T-helper 1 cell treated with Interleukin-12 subunit alpha and Interleukin-12 subunit beta and Interleukin-4 antibody, amounts not matched to agents 30 ng/mL and 1 ng/mL, for 36 hours (primary cell): ENCODE results near the gene ACAD10. TPM values are rescaled to one million over a fixed set of nuclear protein-coding genes. Genes with fewer than 3 reads are reported as not detected.
"Not testable (repeated sequence)": the region's sequence is repeated elsewhere in the genome, so short reads cannot be mapped to it uniquely, and the experiment has no call there.

Experiments used
- intact Hi-C: fragments of 100-400 bp; cut with micrococcal nuclease; formaldehyde crosslinking; loops from one replicate; pipeline ENCODE4 v1.15.1; 2024
- total RNA-seq: library from RNA; stranded (reverse); gene quantifications from 2 replicates; pipeline ENCODE4 v1.2.3, GENCODE V29; 2022

Gene ACAD10
- total RNA-seq, 1 donor from 2014 or later, result 29.5 TPM

DNA sequence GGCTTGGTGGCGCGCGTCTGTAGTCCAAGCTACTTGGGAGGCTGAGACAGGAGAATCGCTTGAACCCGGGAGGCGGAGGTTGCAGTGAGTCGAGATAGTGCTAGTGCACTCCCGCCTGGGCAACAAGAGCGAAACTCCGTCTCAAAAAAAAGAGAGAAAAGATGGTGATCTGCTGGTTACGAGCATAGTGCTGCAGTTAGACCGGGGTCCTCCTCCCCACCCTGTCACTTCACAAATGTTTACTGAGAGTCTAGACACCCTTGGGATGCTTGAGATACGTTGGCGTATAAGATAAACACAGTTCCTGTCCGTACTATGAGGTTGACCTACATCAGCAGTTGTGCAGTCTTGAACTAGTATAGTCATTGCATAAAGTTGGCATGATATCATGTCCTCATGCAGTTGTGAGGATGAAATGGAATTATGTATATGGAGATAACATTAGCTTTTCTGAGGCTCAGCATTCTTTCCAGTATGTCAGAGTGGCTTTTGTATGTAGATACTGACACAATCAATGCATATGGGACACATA lies 787 bp downstream of the ACAD10 start:
- intact Hi-C loops, result loop anchor here (1.0 to 5.0 kb wide), 7 partner anchors 127 to 701 kb away; partner anchors contain the start of genes NAA25 and SH2B3

DNA sequence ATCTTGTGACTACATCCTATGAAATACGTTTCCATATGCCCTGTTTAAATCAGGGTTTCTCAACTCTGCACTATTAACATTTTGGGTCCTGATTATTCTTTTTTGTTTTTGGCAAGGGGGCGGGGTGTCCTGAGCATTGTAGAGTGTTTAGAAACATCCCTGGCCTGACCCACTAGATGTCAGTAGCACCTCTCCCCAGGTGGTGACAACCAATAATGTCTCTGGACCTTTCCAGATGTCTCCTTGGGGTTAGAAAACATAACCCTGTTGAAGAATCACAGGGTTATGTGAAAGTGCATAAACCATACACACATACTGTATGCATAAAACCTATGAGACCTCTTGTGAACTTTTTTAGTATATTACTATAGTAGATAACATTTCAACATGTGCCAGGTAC lies 1.4 kb downstream of the ACAD10 start:
- intact Hi-C loops, result loop anchor here (1.0 to 5.0 kb wide), 5 partner anchors 126 to 700 kb away; partner anchors contain the start of gene NAA25

DNA sequence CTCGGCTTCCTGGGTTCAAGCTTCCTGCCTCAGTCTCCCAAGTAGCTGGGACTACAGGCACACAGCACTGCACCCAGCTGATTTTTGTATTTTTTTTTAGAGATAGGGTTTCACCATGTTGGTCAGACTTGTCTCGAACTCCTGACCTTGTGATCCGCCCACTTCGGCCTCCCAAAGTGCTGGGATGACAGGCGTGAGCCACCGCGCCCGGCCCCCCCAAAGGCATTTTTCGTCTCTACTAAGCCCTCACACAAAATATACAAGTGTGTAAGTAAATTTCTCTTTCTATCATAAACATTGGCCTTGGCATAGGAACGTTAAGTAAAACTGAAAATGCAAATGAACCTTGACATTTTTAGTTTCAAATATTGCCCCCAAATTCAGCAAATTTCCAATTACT lies 2.1 kb downstream of the ACAD10 start:
- intact Hi-C loops, result loop anchor here (1.0 to 5.0 kb wide), 5 partner anchors 125 to 699 kb away; partner anchors contain the start of gene NAA25

DNA sequence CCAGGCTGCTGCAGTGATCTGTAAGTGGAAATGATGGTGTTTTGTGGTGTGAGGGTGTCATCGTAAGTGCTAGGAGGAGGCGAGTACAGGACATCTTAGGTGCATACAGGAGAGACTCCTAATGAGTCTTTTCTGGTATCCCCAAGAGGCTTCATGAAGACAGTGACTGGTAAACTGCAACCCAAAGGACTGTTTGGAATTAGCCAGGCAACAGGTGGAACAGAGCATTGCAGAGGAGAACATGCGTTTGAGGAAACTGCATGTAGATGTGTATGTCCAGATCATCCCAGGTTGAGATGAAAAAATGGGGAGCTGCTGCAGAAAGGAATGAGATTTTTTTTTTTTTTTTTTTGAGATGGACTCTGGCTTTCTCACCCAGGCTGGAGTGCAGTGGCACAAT lies 5.4 kb downstream of the ACAD10 start:
- intact Hi-C loops, result no loop called here

DNA sequence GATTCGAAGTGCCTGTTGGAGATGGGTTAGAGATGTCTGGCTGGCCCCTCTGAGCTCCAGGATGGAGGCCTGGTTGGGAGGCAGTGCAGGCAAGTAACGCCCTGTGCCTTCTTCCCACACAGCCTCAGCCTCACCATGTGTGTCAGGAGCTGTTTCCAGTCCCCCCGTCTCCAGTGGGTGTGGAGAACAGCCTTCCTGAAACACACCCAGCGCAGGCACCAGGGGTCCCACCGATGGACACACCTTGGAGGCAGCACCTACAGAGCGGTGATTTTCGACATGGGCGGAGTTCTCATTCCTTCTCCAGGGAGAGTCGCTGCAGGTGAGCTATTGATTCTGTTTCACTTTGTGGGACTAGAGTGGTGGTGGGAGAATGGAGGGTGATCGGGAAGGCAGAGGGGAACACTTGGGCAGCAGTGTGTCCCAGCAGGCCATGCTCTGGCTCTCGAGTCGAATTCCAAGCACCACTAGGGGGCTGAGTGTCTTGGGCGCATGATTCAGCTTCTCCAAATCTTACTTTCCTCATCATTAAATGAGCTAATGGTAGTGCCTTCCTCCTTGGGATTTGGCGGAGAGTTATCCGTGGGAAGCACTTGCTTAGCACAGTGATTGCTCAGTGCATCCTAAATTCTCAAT lies 6.8 kb downstream of the ACAD10 start:
- intact Hi-C loops, result no loop called here

DNA sequence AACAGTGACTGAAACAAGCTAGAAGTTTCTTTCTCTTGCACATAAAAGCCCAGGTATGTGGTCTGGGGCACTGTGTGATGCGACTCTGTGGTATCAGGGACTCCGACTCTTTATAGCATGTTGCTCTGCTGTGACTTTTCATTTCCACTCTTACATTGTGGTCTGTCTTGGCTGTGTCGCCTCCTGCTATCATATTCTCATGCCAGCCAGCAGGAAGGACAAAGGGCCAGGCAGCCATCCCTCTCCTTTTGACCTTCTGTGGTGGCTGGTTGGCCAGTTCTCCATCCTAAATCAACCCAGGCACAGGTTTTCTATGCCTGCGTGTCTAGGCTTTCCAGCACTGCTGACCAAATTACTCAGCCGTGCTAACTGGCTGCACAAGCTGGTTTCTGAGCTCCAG lies 8.0 kb downstream of the ACAD10 start:
- intact Hi-C loops, result no loop called here

DNA sequence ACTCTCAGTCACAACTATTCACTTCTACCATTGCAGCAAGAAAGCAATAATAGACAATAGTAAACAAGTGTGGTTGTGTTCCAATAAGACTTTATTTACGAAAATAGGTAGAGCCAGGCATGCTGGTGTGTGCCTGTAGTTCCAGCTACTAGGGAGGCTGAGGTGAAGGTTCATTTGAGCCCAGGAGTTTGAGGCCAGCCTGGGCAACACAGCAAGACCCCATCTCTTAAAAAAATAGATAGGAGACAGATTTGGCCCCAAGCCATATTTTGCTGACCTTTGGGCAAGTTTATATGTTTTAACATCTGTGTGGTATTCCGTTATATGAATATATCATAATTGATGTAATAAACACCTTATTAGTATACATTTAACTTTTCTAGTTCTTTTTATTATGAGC lies 14.1 kb downstream of the ACAD10 start:
- intact Hi-C loops, result no loop called here

DNA sequence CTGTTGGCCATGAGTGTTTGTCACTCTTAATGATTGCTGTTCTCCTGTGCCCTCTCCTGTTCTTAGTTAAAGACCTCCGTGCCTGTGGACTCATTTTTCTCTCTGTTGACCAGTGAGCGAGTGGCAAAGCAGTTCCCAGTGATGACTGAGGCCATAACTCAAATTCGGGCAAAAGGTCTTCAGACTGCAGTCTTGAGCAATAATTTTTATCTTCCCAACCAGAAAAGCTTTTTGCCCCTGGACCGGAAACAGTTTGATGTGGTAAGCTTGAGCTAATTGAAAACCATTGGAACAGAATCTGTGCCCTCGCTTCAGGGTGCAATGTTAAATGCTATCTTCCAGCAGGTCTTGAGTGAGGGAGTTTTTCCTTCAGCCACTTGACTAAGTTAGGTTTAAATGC lies 19.8 kb downstream of the ACAD10 start:
- intact Hi-C loops, result no loop called here

DNA sequence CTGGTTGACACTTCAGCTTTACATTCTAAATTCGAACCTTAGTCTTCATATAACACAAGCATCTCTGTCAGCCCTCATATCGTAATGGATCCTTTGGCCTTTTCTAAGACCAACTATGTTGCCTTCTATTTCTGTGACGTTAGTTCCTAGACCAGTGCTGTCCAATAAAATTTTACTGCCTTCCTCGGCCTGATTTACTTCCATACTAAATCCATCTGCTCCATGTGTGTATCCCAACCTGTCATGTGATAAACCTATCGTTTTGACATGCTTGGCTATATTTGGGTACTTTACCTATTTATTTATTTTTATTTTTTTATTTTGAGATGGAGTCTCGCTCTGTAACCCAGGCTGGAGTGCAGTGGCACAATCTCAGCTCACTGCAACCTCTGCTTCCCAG lies 20.3 kb downstream of the ACAD10 start:
- intact Hi-C loops, result no loop called here

DNA sequence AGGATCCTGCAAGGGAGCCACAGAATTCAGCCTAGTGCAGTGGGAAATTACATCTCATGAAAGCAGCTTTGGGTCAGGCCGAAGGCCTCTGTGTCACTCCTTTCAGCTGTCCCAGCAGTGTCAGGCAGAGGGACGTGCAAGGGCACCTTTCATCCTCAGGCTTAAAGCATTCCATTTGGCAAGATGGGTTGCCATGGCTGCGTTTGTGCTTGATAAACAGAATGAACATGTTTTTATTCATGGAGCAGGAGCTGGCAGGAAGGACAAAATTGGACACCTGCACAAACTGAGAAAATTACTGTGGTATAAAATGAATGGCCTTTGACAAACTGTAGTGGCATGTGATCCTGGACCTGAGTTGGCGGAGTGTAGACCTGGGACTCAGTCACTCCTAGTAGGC lies 29.4 kb downstream of the ACAD10 start:
- intact Hi-C loops, result no loop called here

DNA sequence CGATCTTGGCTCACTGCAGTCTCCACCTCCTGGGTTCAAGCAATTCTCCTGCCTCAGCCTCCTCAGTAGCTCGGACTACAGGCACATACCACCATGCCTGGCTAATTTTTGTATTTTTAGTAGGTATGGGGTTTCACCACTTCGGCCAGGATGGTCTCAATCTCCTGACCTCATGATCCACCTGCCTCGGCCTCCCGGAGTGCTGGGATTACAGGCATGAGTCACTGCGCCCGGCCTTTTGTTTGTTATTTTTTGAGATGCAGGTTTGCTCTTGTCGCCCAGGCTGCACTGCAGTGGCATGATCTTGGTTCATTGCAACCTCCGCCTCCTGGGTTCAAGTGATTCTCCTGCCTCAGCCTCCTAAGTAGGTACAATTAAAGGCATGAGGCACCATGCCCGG lies 33.5 kb downstream of the ACAD10 start:
- intact Hi-C loops, result not testable (repeated sequence)

DNA sequence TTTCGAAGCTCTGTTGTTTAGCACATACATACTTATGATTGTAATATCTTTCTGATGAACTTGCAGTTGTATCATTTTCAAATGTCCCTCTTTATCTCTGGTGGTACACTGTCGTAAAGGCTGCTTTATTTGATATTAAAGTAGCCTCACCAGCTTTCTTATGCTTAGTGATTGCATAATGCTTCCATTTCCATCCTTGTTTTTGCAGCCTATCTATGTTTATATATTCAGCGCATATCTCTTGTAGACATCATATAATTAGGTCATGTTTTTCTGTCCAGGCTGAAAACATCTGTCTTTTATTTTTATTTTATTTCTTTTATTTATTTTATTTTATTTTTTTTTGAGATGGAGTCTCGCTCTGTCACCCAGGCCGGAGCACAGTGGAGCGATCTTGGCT lies 34.6 kb downstream of the ACAD10 start:
- intact Hi-C loops, result no loop called here

DNA sequence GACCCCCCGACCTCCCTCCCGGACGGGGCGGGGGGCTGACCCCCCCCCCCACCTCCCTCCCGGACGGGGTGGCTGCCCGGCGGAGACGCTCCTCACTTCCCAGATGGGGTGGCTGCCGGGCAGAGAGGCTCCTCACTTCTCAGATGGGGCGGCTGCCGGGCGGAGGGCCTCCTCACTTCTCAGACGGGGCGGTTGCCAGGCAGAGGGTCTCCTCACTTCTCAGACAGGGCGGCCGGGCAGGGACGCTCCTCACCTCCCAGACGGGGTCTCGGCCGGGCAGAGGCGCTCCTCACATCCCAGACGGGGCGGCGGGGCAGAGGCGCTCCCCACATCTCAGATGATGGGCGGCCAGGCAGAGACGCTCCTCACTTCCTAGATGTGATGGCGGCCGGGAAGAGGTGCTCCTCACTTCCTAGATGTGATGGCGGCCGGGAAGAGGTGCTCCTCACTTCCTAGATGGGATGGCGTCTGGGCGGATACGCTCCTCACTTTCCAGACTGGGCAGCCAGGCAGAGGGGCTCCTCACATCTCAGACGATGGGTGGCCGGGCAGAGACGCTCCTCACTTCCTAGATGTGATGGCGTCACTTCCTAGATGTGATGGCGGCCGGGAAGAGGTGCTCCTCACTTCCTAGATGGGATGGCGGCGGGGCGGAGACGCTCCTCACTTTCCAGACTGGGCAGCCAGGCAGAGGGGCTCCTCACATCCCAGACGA lies 38.0 kb downstream of the ACAD10 start:
- intact Hi-C loops, result not testable (repeated sequence)

DNA sequence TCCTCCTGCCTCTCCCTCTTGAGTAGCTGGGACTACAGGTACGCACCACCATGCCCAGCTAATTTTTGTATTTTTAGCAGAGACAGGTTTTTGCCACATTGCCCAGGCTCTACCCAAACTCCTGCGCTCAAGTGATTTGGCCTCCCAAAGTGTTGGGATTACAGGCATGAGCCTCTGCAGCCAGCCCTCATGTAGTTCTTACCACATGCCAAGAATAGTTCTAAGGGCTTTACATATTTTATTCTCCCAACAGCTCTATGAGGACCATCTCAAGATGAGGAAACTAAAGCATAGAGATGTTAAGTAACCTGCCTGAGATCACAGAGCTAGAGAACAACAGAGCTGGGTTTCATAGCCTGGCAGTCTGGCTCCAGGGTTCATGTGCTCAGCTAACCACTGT lies 42.9 kb downstream of the ACAD10 start:
- intact Hi-C loops, result no loop called here

DNA sequence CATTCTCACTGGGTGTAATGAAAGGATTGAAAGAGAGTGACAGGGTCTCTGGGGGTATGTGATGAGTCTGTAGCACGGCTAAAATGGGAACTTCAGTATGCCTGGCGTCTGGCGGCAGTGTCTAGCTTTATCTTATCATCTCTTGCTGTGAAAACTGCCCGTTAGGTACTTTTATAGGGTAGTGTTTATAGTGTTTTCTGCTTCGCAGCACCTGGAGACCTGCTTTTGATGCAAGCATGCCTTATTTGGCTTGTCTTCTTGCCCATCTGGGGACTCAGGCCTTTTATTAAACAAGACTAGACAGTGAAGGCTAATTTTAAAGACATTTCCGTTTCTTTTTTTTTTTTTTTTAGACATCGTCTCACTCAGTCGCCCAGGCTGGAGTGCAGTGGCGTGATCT lies 44.6 kb downstream of the ACAD10 start:
- intact Hi-C loops, result no loop called here

DNA sequence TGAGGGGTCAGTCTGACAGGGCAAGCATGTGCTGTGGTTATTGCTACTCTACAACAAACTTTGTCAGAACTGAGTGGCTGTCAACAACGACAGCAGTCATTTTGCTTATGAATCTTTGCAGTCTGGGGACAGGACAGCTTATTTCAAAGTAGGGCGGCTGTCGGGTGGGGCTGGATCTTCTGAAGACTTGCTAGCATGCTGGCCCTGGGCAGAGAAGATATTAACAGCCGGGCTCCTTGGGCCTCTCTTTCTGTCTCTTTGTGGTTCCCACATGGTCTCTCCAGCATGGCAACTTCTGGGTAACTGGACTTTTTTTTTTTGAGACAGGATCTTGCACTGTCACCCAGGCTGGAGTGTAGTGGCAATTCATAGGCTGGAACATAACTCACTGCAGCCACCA lies 46.9 kb downstream of the ACAD10 start:
- intact Hi-C loops, result no loop called here

DNA sequence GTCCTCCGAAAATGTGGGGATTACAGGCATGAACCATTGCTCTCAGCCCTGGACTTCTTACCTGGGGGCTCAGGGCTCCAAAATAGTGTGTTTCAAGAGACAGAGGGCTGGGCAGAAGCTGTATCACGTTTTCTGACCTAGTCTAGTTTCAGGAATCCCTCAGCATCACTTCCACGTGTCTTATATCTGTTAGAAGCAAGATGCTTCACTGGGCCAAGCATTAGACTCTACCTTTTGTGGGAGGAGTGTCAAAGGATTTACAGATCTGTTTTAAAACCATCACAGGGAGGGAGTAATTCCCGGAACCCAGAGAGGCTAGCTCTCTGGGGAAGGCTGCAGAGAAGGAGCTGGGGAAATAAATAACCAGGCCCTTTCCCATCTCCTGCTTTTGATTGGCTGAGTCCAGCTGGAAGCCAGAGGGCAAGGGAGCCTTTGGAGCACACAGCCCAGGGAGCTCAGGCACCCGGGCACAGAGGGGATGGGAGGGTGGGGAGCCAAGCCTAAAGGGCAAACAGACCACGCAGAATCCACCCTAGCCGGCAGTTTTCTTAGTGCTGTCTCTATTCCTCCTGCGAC lies 47.6 kb downstream of the ACAD10 start:
- intact Hi-C loops, result no loop called here

DNA sequence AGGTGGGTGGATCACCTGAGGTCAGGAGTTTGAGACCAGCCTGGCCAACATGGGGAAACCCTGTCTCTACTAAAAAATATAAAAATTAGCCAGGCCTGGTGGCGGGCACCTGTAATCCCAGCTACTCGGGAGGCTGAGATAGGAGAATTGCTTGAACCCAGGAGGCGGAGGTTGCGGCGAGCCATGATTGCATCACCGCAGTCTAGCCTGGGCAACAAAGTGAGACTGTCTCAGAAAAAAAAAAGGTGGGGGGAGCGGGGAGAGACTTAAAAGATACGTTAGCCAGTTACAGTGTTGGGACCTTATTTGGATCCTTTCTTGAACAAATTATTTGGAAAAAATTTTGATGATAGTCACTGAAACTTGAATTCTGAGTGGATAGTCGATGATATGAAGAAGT lies 53.7 kb downstream of the ACAD10 start:
- intact Hi-C loops, result not testable (repeated sequence)

DNA sequence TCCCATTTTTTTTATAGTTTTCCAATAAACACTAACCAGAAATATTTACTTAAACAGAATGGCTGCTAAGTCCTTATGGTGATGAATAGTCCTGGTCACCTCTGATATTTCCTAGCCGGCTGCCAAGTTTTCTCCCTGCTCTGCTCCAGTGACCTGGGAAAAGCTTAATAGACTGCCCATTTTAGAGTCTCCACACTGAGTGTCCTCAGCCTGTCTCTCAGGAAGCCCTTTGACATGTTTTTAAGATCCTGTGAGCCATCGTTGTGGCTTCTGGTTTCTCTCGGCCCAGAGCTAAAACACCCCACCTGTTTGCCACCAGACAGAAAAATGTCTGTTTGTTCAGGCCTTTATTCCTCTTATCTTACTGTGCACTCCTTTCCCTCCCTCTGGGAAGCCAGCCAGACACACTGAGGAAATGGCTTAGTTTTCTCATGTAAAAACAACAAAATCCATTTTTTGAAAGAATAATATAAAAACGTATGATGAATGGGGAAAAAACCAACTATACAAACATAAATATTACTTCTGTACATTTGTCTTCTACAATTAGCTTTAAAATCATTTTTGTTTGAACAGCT lies 55.5 kb downstream of the ACAD10 start:
- intact Hi-C loops, result no loop called here

DNA sequence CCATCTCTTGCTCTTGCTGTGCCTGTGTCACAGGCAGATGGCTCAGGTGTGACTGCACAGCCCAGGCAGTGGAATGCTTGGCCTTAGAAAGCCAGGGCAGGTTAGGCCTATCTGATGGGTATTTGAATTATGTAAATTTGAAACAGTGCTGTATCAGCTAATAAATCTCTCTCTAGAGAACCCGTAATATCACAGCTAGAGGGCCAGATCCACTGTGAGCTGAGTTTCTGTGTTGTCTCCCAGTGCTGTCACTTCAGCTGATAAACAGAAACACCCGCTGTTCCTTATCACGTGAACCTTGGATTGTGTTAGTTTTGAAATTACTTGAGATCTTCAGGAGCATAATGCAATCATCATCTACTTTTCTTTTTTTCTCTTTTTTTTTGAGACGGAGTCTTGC lies 59.4 kb downstream of the ACAD10 start:
- intact Hi-C loops, result no loop called here

DNA sequence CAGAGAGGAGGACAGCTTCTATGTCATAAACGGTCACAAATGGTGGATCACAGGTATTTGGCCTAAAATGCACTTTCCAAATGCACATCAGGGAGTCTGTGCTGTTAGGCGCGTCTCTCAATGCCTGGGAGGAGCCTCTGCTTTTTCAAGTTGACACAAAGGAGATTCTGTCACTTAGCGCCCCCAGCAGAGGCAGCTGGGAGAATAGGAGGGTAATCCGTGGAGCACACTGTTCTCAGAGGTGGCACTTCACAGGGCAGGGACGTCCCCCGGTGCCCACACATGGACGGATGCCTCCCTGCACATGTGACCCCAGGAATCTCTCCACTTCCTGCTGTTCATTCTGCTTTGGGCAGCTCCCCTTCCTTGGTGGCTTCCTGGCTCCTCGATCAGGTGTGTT lies 61.5 kb downstream of the ACAD10 start:
- intact Hi-C loops, result no loop called here

DNA sequence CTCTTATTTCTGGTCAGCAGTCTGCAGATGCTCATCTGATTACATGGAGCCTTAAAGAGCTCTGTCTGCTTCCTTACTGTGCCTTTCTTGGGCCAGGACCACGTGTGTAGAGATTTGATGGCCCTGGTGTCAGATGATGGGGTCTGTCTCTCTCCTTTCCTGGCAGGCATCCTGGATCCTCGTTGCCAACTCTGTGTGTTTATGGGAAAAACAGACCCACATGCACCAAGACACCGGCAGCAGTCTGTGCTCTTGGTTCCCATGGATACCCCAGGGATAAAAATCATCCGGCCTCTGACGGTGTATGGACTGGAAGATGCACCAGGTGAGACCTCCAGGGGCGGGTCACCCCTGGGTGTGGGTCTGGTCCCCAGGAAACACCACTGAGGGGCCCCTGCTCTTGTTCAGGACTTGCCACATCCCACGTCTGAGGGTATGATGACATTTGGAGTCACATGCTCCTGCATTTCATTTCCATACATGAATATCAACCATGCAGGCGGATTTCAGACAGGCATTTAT lies 62.4 kb downstream of the ACAD10 start:
- intact Hi-C loops, result no loop called here
